NT2/D1 (cell line): ENCODE measurements around the gene EIF3A.

Experiments used
- DNase-seq: peaks from one replicate; pipeline ENCODE4 v3.0.0-alpha.2; 2011; ENCODE audit warnings: low read depth, low spot score
- H3K27me3 ChIP-seq: 2 replicates; pipeline ENCODE4 v1.6.0; 2011; ENCODE audit warnings: mild to moderate bottlenecking; ENCODE audit not compliant: insufficient read length, insufficient read depth
- H3K36me3 ChIP-seq: 2 replicates; pipeline ENCODE4 v1.6.1; 2011; ENCODE audit warnings: mild to moderate bottlenecking, low read length, mixed read lengths; ENCODE audit not compliant: insufficient read depth, insufficient read length
- H3K4me1 ChIP-seq: 2 replicates; pipeline ENCODE4 v1.5.1; 2011; ENCODE audit not compliant: insufficient read depth, insufficient read length
- H3K4me3 ChIP-seq: 2 replicates; pipeline ENCODE4 v1.5.1; 2011; ENCODE audit warnings: low read depth; ENCODE audit not compliant: insufficient read length
- H3K9ac ChIP-seq: 2 replicates; pipeline ENCODE4 v1.6.0; 2011; ENCODE audit warnings: low read depth; ENCODE audit not compliant: insufficient read length
- H3K9me3 ChIP-seq: 2 replicates; pipeline ENCODE4 v1.5.1; 2011; ENCODE audit warnings: mild to moderate bottlenecking, low read length; ENCODE audit not compliant: insufficient read depth
- SUZ12 ChIP-seq: IDR thresholded peaks from 2 replicates; pipeline ENCODE4 v1.6.1; 2011; ENCODE audit not compliant: insufficient read length, insufficient read depth; ENCODE audit errors: extremely low read depth
- YY1 ChIP-seq: IDR thresholded peaks from 2 replicates; pipeline ENCODE4 v1.6.1; 2011; ENCODE audit not compliant: insufficient read length, insufficient read depth
- ZNF274 ChIP-seq: IDR thresholded peaks from 2 replicates; pipeline ENCODE4 v1.6.1; 2011; ENCODE audit warnings: mild to moderate bottlenecking, low read depth, low read length

The EIF3A gene

DNA sequence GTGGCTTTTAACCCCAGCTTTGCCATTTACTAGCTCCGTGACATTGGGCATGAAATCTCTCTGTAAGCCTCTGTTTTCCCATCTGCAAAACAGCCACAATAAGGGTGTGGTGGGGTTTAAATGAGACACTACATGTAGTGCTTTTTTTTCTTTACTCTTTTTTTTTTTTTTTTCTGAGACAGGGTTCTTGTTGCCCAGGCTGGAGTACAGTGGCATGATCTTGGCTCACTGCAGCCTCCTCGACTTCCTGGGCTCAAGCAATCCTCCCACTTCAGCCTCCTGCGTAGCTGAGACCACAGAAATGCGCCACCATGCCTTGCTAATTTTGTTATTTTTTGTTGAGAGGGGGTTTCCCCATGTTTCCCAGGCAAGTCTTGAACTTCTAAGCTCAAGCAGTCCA is 15.0 kb upstream of the EIF3A start:
- Histone ChIP-seq H3K9me3 (no peaks in the 10 kb centered on the region), H3K36me3 (no peaks in the 10 kb centered on the region), H3K4me3 (no peak overlapping the region), H3K9ac (no peak overlapping the region), H3K4me1 (no peaks in the 10 kb centered on the region), H3K27me3 (no peaks in the 10 kb centered on the region)
- TF ChIP-seq SUZ12 (no peak), YY1 (no peak), ZNF274 (no peak)
- no peak for DNase-seq

DNA sequence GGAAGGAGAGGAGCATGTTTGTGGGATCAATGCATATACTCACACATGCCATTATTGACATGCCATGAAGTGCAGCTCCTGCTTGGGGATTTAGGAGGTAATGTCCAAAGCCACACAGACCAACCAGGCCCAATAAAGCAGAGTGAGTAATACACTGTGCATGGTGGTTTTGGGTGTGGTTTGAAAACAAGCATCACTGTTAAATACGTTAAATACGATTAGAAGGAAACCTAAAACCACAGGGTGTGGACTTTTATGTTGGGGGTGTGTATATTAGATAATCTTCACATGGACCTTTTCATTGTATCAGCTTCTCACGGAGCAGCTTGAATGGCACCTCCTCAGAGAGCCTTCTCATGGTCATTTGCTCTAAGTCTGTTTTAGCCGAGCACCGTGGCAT is 10.4 kb upstream of the EIF3A start:
- Histone ChIP-seq H3K9me3 (no peaks in the 10 kb centered on the region), H3K36me3 (no peaks in the 10 kb centered on the region), H3K27me3 (no peaks in the 10 kb centered on the region), H3K4me3 (no peak overlapping the region), H3K9ac (no peak overlapping the region), H3K4me1 (no peaks in the 10 kb centered on the region)
- no peak for DNase-seq
- TF ChIP-seq ZNF274 (no peak), YY1 (no peak), SUZ12 (no peak)

DNA sequence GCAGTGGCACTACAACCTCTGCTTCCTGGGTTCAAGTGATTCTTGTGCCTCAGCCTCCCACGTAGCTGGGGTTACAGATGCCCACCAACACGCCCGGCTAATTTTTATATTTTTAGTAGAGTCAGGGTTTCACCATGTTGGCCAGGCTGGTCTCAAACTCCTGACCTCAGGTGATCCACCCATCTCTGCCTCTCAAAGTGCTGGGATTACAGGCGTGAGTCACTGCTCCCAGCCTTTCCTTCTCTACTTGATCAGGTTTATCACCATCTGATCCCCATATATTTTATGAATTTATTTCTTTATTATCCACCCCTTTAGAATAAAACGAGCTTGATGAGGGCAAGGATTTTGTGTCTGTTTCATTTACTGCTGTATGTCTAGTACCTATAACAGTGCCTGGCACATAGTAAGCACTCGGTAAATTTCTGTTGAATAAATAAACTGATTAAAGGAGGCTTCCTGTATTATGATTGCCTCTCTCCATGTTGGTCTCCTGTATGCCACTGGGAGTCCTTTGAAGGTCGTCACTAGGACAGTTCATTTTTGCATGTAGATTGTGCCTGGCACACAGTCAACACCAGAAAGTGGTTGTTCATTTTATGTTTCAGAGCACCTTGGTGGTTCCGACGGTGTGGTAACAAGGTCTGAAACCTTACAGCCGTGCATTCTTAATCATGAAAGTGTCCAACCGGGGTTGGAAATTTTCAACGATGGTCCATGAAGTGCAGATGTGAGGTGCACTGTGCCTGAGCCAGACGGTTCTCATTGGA is 9.6 kb upstream of the EIF3A start:
- Histone ChIP-seq H3K36me3 (no peaks in the 10 kb centered on the region), H3K4me3 (no peak overlapping the region), H3K9me3 (no peaks in the 10 kb centered on the region), H3K4me1 (peaks cover 2% of the 10 kb centered on the region), H3K27me3 (no peaks in the 10 kb centered on the region), H3K9ac (no peak overlapping the region)
- no peak for TF ChIP-seq ZNF274
- DNase-seq, result no peak

DNA sequence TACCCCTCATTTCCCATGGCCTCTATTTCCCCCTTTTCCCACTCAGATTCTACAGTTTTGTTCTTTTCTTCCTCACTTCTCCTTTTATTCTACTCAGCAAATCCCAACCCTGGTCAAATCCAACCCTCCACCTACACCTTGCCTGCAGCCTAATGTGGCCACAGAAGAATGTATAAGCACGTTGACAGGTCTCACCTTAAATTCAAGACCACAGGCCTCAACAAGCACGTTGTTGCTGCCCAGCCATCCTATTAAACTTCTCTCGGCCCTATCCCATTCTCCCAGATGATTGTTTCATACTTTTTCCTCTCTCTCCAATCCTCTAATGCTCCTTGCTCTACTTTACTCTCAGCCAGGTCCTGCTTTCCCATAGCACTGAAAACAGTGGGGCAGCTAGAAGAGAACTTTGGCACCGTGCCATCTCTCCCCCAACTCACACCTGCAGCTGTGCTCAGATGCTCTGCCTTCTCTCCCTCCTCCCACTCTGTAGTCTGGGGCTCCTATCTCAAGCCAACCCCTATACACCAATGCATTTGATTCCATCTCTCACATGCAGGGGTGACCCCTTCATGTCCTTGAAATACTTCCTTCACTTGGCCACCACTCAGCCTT is 6.8 kb upstream of the EIF3A start:
- no peak for DNase-seq
- Histone ChIP-seq H3K36me3 (no peaks in the 10 kb centered on the region), H3K27me3 (no peaks in the 10 kb centered on the region), H3K4me3 (no peak overlapping the region), H3K9ac (no peak overlapping the region), H3K9me3 (no peaks in the 10 kb centered on the region), H3K4me1 (peaks cover 2% of the 10 kb centered on the region)
- TF ChIP-seq ZNF274 (no peak), YY1 (no peak), SUZ12 (no peak)

DNA sequence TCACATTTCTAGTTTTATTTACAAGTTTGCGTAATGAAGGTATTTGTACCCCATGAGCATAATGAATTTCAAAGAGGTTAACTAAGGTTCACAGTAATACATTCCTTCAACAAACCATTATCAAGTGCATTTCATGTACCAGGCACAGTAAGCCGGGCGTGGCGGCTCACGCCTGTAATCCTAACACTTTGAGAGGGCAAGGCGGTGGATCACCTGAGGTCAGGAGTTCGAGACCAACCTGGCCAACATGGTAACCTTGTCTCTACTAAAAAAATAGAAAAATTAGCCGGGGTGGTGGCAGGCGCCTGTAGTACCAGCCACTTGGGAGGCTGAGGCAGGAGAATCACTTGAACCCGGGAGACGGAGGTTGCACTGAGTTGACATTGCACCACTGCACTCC is 4.3 kb upstream of the EIF3A start:
- no peak overlapping the region for H3K4me3 ChIP-seq
- H3K27me3 ChIP-seq, result no peaks in the 10 kb centered on the region
- no peak for TF ChIP-seq SUZ12
- no peak for TF ChIP-seq ZNF274
- TF ChIP-seq YY1, result no peak
- no peak overlapping the region for H3K9ac ChIP-seq
- H3K9me3 ChIP-seq, result no peaks in the 10 kb centered on the region
- DNase-seq, result no peak
- peaks cover 2% of the 10 kb centered on the region for H3K4me1 ChIP-seq
- H3K36me3 ChIP-seq, result peaks cover 1% of the 10 kb centered on the region

DNA sequence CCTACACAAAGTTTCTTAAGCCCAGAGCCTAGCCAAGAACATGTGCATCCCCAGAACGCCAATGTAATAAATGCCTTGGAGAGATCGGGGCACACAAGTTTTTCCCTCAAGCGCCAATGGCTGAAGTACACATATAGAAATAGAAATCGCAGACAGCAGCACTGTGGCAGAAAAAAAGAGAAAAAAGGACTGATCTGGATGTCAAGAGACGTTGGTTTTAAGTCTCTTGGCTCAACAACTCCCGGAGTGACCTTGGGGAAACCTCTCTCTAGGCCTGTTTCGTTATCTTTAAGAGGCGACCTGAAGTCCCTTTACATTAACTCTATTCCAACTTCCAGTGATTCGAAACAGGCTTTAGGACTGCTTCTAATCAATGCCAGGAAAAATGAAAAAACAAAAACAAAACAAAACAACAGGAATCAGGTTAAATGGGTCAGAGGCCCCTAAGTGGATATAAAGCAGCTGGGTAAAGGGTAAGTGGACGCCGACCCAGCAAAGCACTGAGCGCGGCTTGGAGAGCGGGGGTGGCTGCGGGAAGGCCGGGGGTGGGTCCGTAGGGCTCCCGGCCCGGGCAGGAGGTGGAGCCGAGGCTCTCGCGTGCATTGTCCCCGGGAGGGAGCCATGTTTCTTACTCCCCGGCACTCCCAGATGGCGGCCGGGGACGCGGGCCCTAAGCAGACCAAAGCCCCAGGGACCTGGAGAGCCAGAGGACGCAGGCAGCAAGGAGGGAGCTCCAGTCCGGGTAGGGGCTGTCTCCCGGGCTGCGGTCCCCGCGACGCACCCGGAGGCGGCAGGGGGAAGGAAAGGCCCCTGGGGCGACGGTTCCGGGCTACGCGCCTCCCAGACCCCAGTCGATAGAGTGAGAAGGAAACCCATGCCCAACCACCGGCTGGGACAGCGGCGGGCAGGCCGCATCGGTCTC is 757 bp downstream of the EIF3A start:
- no peaks in the 10 kb centered on the region for H3K4me1 ChIP-seq
- TF ChIP-seq ZNF274, result no peak
- no peak for TF ChIP-seq SUZ12
- no peak for TF ChIP-seq YY1
- no peaks in the 10 kb centered on the region for H3K9me3 ChIP-seq
- H3K4me3 ChIP-seq, result peak overlapping the region; percentile 93
- H3K36me3 ChIP-seq, result peaks cover 15% of the 10 kb centered on the region
- H3K27me3 ChIP-seq, result no peaks in the 10 kb centered on the region
- peak overlapping the region; percentile 97 for H3K9ac ChIP-seq
- no peak for DNase-seq
